Activated CD8-positive, alpha-beta memory T cell treated with anti-CD3 and anti-CD28 coated beads for 4 hours (primary cell): ENCODE data around the gene TOM1L2.

Experiments used
- DNase-seq, 2 donors: peaks; one replicate each; pipeline ENCODE4 v3.0.0-alpha.2; 2020; ENCODE audit warnings: low read depth in 2 of 2

TOM1L2 gene

DNA sequence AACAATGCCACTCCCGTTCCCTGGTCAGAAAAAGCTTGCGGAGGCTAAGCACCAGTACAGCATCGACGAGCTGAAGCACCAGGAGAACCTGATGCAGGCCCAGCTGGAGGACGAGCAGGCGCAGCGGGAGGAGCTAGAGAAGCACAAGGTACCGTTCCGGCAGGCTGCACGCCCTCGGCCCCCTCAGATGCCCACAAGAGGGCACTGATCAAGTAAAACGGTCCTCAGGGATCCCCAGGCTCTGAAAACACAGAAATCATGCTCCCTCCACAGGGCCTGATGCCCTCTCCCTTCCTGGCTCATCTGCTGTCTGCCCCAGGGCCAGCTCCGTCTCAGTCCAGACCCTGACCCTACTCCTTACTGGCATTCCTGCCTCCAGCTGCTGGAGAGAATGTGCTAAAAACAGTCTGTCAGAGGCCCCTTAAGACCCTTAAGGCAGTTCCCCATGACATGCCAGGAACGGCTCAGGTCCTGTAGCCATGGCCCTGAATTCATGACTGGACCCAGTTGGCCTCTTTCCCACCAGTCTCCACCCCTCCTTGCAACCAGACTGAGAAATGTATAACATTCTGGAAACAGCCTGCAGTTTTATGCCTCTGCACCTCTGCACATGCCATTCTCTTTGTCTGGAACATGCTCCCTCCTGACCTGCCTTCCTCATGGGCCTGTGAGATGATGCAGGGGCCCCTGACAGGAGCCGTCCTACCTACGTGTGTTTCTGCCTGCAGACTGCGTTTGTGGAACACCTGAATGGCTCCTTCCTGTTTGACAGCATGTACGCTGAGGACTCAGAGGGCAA lies 22.3 kb upstream of the TOM1L2 start:
- no peak for DNase-seq

DNA sequence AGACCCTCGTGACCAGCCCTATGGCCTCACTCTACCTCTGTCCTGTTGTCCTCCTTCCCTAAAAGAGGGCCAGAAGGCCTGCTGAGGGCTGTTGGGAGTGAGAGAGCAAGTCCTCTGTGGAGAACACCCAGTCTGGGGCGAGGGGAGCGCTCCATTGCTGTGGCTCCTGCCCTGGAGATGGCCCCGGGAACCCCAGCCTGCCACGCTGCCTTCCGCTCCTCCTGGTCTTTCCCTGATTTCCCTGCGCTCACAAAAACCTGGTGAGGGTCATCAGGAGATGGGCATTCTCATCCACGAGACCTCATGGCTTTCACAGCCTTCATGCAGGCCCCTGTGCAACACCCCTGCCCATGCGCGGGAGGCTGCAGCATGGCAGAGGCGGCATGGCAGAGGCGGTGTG lies 21.7 kb upstream of the TOM1L2 start:
- no peak for DNase-seq

DNA sequence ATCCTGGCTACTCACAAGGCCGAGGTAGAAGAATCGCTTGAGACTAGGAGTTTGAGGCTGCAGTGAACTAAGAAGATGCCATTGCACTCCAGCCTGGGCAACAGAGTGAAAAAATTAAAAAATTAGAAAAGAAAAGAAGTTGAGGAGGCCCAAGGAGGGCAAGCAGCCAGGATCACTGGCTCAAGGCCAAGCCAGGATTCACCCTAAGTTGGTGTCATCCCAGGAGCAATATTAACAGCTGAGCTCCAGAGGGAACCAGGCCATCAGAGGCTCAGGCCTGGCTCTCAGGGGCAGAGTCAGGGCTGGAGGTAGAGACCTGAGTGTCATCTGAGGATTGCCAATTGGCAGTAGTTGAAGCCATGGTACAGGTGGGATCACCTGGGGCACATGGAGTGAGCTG lies 21.2 kb upstream of the TOM1L2 start:
- DNase-seq, result no peak

DNA sequence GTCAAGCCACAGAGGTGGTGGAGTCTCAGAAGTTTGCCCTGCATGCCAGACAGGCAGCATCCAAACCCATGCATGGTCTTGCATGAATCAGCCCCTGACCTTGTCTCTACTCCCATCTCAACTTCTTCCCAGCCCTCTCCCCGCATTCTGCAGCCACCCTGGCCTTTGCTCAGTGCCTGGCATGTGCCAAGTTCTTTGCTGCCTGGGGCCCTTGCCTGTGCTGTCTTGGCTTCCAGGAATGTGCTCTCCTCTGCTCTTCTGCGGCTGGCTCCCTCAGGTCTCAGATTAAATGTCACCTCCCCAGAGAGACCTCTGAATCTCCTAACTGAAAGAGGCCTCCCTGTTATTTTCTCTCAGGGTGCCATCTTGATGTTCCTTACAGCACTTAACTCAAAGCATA lies 18.1 kb upstream of the TOM1L2 start:
- no peak for DNase-seq

DNA sequence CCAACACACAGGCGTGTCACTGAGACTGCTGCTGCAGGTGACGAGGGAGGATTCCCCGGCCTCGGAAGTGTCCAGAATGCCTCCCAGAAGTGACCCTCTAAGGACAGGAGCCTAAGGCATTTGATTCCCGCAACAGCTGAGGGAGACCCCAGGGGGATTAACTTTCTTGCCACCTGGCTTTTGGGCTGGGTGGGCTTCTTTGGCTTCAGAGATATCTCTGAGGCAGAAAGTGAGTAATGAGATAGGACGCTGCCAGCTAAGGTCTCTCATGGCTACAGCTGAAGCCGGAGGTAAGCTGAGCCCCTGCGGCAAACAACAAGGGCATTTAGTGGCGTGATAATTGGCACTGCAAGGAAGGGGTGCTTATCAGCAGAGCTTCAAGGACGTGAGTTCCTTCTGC lies 17.4 kb upstream of the TOM1L2 start:
- DNase-seq, result no peak

DNA sequence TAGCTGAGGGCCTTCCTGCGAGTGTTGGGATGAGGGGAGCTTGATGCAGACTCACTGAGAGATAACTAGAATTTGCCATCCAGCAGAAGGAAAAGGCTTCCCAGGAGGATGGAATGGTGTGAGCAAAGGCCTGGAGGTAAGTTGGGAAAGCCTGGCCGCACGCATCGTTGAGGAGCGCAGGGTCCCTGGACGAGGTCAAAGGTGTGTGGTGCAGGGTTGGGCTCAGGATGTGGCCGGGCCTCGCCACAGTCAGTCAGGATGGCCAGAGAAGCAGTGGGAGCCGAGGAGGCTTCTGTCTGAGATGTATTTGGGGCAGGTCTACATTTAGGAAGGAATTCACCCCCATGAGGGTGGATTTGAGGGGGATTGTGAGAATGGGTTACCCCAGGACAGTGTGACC lies 16.9 kb upstream of the TOM1L2 start:
- DNase-seq, result no peak

DNA sequence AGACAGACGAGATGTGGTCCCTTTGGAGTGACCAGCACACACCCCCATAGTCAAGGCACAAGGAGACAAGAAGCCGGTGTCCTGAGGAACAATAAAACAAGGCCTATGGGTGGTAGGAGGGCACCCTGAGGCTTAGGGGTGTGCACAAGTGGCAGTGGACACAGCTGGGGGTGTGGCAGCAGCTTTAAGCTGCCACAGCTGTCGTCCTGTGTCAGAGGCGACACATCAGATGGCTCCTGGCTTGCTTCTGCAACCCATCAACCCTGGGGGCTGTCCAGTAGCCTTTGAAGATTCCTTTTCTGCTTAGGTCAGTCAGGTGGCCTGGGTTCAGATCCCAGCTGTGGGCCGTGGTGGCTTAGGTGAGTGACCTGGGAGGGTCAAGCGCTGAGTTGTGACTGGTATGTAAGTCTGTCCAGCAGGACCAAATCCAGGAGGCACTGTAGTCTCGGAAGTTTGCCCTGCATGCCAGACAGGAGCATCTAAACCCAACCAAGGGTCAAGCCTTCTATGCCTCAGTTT lies 16.3 kb upstream of the TOM1L2 start:
- no peak for DNase-seq

DNA sequence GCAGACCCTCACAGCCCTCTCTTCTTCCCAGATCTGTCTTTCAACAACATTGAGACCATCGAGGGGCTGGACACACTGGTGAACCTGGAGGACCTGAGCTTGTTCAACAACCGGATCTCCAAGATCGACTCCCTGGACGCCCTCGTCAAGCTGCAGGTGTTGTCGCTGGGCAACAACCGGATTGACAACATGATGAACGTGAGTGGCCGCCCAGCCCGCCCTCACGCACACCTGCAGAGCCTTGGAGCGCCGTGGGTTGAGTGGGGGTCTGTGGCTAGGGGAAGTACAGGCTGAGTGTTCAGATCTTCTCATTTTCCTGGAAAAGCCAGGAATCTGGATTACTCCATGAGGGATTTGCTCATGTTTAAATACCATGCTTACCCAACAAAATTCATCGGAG lies 15.7 kb upstream of the TOM1L2 start:
- DNase-seq, result no peak

DNA sequence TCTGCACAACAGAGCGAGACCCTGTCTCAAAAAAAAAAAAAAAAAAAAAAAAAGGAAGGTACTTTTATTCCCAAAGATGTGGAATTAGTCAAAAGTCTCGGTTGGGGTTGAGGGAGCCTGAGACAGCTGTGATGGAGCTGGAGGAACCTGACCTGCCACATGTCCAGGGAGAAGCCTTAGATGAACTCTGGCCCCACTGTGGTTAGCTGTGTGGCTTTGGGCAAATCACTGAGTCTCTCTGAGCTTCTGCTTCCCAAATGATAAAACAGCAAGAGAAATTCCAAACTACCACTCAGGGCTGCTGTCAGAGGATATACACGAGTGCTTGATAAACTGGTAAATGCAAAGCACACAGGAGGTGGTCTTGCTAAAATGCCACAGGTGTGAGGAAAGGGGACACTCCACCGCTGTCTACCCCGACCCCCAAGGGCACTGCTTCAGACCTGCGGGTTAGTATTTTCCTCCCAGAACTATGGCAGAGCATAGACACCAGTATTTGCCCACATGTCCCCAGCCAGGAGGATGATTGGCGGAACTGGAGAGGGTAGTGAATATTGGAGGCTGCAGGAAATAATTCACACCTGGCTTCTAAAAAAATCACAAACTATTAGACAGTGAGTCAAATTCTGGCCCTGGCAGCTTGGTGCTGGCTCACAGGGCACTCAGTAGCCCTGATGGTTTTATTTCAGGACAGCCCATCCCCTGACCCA lies 15.1 kb upstream of the TOM1L2 start:
- no peak for DNase-seq

DNA sequence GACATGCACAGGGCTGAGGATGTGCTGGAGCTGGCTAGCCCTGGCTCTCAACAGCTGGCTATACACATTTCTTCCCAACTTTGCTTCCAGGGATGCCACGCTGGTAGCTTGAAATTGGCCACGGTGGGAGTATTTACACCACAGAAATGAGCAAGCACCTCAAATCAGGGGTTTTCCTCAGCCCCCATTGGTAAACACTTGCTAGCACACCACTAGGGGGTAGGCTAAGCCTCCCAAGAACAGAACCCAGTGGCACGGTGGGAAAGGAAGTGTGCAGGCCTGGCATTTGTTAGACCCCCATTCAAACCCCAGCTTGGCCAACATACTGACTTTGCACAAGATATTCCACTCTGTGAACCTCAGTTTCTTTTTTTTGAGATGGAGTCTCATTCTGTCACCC lies 13.4 kb upstream of the TOM1L2 start:
- no peak for DNase-seq

DNA sequence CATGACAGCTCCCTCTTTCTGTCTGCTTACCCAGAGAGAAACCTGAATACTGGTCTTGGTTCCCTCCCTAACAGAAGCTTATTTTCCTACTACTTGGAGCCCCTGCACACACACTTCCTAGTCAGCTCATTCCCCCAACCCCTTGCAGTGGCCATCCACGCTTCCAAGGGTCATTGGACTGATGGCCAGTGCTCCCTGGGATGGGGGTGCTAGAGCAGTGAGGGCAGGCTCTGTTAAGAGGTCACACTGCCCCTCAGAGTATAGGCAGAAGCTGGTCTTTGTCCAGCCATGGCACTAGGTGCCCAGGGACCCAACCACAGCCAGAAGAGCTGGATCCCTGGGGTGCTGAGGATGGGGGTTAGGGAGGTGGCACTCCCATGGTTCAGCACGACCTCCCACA lies 13.0 kb upstream of the TOM1L2 start:
- DNase-seq, result no peak

DNA sequence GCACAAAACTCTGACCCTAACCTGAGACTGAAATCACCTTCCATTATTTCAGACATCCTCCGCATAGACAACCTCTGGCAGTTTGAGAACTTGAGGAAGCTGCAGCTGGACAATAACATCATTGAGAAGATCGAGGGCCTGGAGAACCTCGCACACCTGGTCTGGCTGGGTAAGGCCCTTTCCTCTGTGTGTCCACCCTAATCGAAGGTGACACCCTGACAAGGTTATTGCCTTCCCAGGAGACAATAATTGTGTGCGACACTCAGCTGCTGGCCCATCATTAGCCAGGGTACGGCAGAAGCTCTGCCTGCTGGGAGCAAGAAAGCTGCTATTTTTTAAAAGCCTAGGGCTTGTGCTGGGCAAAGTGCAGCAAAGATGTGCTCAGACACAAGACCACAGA lies 11.6 kb upstream of the TOM1L2 start:
- no peak for DNase-seq

DNA sequence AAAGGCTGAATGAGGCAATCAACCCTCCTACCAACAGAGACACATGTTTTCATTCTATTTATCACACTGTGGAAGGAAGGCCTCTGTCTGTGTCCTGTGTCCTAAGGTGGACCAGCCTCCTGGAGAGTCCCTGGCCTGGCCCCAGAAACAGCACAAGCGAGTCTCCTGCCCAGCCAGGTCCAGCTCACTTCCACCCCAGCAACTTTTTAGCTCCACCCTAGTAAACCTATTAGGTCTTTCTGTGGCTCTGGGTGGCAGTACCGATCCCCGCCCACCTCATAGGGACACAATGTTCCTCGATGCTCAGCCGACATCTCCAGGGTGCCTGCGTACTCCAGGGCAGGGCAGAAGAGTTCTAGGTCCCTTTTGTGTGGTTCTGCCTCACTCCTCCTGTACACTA lies 11.2 kb upstream of the TOM1L2 start:
- DNase-seq, result no peak

DNA sequence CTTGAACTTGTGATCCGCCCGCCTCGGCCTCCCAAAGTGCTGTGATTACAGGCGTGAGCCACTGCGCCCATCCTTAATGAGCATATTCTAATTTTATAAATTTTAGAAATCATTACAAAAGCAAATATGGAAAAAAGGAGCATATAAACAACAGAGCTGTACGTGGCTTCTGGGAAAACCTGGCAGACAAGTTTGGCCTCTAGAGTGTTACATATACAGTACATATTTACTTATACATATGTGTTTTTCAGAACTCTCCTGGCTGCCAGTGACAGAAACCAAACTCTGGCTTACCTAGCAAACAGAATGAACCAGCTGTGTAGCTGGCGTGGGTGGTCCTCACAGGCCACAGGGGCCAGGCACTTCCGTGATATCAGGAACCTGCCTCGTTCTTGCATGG lies 10.6 kb upstream of the TOM1L2 start:
- DNase-seq, result no peak

DNA sequence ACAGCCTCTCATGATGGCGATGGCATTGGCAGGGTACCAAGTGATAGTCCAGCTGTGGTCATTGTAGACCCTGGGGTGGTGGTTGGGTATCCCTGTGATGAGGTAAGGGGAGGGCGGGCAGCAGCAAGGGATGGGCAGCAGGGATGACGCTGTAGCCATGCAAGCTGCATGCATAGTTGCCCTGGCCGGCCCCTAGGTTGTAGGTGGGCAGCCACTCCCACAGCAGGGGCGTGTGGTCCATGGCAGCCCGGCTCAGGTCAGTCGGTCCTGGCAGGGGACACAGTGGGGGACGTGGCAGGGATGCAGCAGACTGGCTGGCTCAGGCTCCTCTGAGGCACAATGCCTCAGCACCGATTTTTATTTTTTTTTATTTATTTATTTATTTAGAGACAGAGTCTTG lies 9.1 kb upstream of the TOM1L2 start:
- DNase-seq, result no peak

DNA sequence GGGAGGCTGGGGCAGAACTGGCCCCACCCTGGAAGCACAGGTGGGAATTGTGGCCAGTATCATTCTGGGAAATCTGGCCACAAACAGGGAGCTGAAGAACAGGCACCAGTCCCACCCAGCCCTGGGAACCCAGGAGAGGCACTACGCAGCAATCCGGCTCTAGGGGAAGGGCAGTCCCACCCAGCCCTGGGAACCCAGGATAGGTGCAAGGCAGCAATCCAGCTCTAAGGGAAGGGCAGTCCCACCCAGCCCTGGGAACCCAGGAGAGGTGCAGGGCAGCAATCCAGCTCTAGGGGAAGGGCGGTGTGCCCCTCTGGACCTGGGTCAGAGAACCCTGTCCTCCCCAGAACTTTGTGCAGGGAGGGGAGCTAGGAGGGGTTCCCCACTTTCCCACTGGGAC lies 7.6 kb upstream of the TOM1L2 start:
- no peak for DNase-seq

DNA sequence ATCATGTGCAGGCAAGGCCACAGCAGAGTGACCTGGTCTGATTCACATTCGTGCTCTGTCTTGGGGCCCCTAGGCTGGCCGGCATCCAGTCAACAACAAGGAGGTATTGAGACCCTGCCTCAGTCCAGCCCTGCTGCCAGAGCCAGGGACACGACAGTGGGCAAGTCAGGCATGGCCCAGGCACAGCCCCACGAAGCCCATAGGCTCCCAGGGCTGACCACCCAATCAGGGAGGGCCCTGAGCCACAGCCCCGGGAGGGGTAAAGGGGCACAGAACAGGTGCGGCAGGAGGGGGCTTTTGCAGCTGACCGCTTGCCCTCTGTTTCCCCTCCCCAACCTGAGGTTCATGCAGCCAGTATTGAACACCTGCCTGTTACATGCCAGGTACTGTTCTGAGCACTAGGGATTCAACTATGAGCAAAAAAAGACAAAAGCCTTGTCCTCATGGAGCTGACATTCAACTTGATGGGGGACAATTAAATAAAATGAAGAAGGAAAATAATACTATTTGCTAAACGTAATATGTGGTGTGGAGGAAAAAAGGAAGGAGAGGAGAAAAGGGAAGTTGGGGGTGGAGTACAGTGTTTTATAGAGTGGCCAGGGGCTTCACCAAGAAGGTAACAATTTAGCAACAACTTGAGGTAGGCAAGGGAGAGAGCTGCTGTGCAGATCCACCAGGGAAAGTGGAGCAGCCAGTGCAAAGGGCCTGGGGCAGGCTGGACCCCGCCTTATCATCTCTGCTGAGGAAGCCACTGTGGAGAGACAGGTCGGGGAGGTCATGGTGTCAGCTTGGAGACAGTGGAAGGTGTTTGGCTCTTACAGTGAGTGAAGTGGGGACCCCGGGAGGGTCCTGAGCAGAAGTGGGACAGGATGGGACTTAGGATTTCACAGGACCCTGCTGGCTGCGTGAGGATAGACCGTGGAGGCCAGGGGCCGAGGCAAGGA lies 6.6 kb upstream of the TOM1L2 start:
- no peak for DNase-seq

DNA sequence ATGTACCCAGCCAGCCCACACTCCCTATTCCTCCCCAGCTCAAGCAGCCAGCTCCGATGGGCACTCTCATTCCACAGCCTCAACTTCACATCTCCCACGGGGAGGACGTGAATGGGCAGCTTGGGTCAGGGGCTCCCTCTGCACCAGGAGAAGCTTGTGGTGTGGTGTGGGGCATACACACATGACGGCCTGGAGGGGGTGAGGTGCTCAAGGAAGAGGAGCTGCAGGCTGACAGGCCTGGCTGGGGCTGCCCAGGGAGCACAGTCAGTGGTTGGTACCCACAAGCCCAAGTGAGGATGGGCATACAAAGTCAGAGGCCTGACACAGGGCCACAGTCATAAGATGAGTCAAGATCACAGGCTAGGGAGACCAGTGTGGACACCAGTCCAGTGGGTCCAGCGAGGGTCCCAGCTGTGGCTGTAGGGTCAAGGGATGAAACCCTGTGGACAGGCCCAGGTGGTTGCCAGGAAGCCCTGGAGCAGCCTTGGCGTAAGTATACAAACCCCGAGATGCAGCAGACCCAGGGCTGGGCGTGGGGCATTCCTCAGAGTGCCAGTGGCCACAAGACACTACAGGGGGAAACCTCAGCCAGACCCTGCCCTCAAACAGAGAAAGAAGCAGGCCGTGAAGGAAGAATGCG lies 4.9 kb upstream of the TOM1L2 start:
- no peak for DNase-seq

DNA sequence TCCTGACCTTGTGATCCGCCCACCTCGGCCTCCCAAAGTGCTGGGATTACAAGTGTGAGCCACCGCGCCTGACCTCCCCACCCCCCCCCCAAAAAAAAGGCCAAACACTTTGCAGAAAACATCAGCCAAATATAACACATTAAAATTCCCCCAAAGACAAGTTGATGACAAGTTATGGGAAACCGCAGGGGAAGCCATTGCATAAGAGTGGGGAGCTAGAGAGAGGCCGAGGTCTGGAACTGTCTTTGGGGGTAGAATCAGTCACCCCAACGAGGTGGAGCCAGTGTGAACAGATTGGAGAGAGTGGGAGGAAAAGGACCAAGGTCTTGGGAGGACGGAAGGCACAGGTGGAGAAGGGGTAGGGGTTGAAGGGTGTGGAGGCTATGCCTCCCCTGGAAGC lies 3.2 kb upstream of the TOM1L2 start:
- no peak for DNase-seq

DNA sequence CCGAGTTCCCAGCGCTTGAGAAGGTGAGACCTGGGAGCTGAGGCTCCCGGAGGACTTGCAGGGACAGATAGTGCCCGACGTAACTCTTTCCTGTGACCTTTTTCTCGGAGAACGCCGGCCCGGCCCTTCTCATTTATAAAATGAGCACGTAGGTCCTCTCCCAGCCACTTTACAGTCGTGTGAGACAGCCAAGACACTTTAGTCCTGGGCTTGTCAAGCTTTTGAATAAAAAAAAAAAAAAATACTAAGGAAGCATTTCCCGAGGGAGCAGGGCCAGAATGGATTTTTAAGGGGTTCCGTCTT lies 703 bp upstream of the TOM1L2 start:
- DNase-seq, result no peak

DNA sequence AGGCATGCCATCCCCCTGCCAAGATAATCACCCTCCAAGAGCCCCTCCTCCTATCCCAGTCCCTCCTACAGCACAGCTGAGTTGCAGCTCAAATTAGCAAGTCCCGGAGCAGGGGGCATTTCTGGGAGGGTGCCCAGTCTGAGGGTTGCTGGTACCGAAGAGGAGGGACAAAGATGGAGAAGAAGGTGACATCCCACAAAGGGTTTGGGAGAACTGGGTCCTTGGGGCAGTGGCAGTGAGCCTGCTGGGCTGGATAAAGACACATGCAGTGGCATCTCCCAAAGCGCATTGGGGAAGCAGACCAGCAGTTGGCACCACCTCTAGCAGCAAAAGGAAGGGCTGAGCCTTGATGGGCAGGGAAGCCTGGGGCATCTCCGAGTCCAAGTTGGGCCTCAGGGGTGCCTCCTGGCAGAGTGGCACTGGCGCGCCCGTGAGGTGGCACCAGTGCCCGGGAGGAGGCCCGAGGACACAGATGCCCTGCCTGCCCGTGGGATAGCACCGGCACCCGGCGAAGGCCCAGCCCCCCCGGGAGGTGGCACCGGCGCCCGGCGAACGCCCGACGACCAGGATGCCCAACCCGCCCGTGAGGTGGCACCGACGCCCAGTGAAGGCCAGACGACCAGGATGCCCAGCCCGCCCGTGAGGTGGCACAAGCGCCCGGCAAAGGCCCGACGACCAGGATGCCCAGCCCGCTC lies 622 bp downstream of the TOM1L2 start:
- no peak for DNase-seq
